H1 (cell line): ENCODE data around the gene MRPS10. TPM values are rescaled to one million over a fixed set of nuclear protein-coding genes. Genes with fewer than 3 reads are reported as not detected.

Experiments
- CHD7 ChIP-seq: fragments of 300-600 bp; sonication (generic); IDR thresholded peaks from 2 replicates; pipeline ENCODE4 v1.7.1; 2012; ENCODE audit warnings: low read length, moderate library complexity, mild to moderate bottlenecking, inconsistent platforms; ENCODE audit not compliant: insufficient replicate concordance
- polyA plus RNA-seq, 7 experiments: library from polyadenylated mRNA; depleted of rRNA in 3 of 7; stranded (reverse) in 5 of 7; unstranded in 2 of 7; fragments of >200 nt in 5 of 7; fragments of 200-250 nt in 2 of 7; gene quantifications; 1 replicate in 5 of 7; 2 replicates in 1 of 7; 4 replicates in 1 of 7; pipeline versions ENCODE4 v1.2.1 to v1.2.3, GENCODE V29; 2011 to 2013; ENCODE audit warnings: missing spikeins in 2 of 7, mixed read lengths in 2 of 7
- total RNA-seq: library from RNA; stranded (reverse); fragmentation: NEBNext Ultra II Directional; extraction: Animal tissue kit (Norgen Biotek cat#: 25700); gene quantifications from 2 replicates; pipeline ENCODE4 v1.2.1, GENCODE V29; 2021

MRPS10 gene
- total and polyA plus RNA-seq, 2 of the 8 experiments (the other 6 are each of a cell fraction or from before 2014, with no cell fraction given), result 20.5 to 33.6 TPM

GRCh38 chr6:42251500-42251899 lies 33.8 kb upstream of the MRPS10 start (continued):
- no peak for TF ChIP-seq CHD7
- TF ChIP-seq, all 59 proteins: peak for 0
